SK-N-SH (cell line): ENCODE measurements around the gene ARHGAP6. TPM values are rescaled to one million over a fixed set of nuclear protein-coding genes. Genes with fewer than 3 reads are reported as not detected.

Experiments used
- CTCF ChIA-PET: fragments of 300-600, 350-600 bp; formaldehyde crosslinking; extraction: SDS; loops from one replicate; lab custom pipeline; 2021; lab: Yijun Ruan, JAX
- POLR2A ChIA-PET: fragments of 350-600 bp; sonication (Branson Sonifier 250); formaldehyde crosslinking; extraction: SDS; loops from one replicate; lab custom pipeline; 2020; ENCODE audit warnings: antibody characterized with exemption, inconsistent platforms; lab: Yijun Ruan, JAX
- DNase-seq: peaks from one replicate; pipeline ENCODE4 v3.0.0; 2012
- H2AFZ ChIP-seq: fragments of 200-600 bp; sonication (generic); 2 replicates; pipeline ENCODE4 v1.8.1; 2016; ENCODE audit warnings: antibody characterized with exemption, mild to moderate bottlenecking, low read depth
- H3F3A ChIP-seq: fragments of 200-600 bp; sonication (generic); replicated peaks from 2 replicates; pipeline ENCODE3; 2016; ENCODE audit warnings: antibody characterized with exemption, mild to moderate bottlenecking; ENCODE audit not compliant: insufficient read depth
- H3K27ac ChIP-seq, 2 experiments: fragments of 200-500 bp in 1 of 2; fragments of 200-600 bp in 1 of 2; sonication (Bioruptor generic) in 1 of 2; sonication (generic), shearing (Covaris generic) in 1 of 2; 2 replicates each; pipeline versions ENCODE4 v1.5.1 to v1.6.1; 2014 to 2016; ENCODE audit warnings: low read depth in 2 of 2, inconsistent platforms in 1 of 2, low read length in 1 of 2, mild to moderate bottlenecking in 1 of 2, mixed read lengths in 1 of 2
- H3K27me3 ChIP-seq: fragments of 200-600 bp; sonication (generic), shearing (Covaris generic); 2 replicates; pipeline ENCODE4 v1.6.1; 2016; ENCODE audit warnings: mixed run types; ENCODE audit not compliant: insufficient read depth
- H3K36me3 ChIP-seq, 2 experiments: fragments of 200-500 bp in 1 of 2; fragments of 200-600 bp in 1 of 2; sonication (Bioruptor generic) in 1 of 2; sonication (generic) in 1 of 2; replicated peaks in 1 of 2; 2 replicates each; pipeline versions ENCODE3 to v1.5.1; 2014 to 2016; ENCODE audit warnings: low read length in 1 of 2, mild to moderate bottlenecking in 1 of 2; ENCODE audit not compliant: insufficient read depth in 2 of 2, control insufficient read depth in 1 of 2
- H3K4me1 ChIP-seq, 2 experiments: fragments of 200-500 bp in 1 of 2; fragments of 200-600 bp in 1 of 2; sonication (Bioruptor generic) in 1 of 2; sonication (generic), shearing (Covaris generic) in 1 of 2; 2 replicates each; pipeline versions ENCODE4 v1.5.1 to v1.6.1; 2014 to 2016; ENCODE audit warnings: low read depth in 1 of 2, low read length in 1 of 2, mixed run types in 1 of 2; ENCODE audit not compliant: insufficient read depth in 2 of 2, control insufficient read depth in 1 of 2
- H3K4me2 ChIP-seq: fragments of 200-600 bp; sonication (generic), shearing (Covaris generic); 2 replicates; pipeline ENCODE4 v1.6.1; 2017; ENCODE audit warnings: mixed run types
- H3K4me3 ChIP-seq, 2 experiments: fragments of 200-500 bp in 1 of 2; fragments of 200-600 bp in 1 of 2; sonication (Bioruptor generic) in 1 of 2; sonication (generic), shearing (Covaris generic) in 1 of 2; 2 replicates each; pipeline versions ENCODE4 v1.5.1 to v1.8.1; 2014 to 2016; ENCODE audit warnings: low read depth in 2 of 2, inconsistent platforms in 1 of 2, low read length in 1 of 2, mild to moderate bottlenecking in 1 of 2, mixed read lengths in 1 of 2, moderate library complexity in 1 of 2
- H3K79me2 ChIP-seq: fragments of 200-600 bp; sonication (generic); 2 replicates; pipeline ENCODE4 v1.8.1; 2017; ENCODE audit warnings: mild to moderate bottlenecking; ENCODE audit not compliant: insufficient read depth
- H3K9ac ChIP-seq: fragments of 200-600 bp; sonication (generic); 2 replicates; pipeline ENCODE4 v1.6.1; 2017; ENCODE audit warnings: mixed run types
- H3K9me2 ChIP-seq: fragments of 200-600 bp; sonication (generic); 2 replicates; pipeline ENCODE4 v1.6.1; 2017; ENCODE audit warnings: mixed run types
- H3K9me3 ChIP-seq: fragments of 200-600 bp; sonication (generic); 2 replicates; pipeline ENCODE4 v1.6.1; 2017; ENCODE audit warnings: mixed run types, mild to moderate bottlenecking, moderate library complexity
- H4K20me1 ChIP-seq: fragments of 200-600 bp; sonication (generic); 2 replicates; pipeline ENCODE4 v1.6.1; 2017; ENCODE audit warnings: mild to moderate bottlenecking, mixed run types; ENCODE audit not compliant: insufficient read depth
- CHD2 ChIP-seq: fragments of 150-350 bp; IDR thresholded peaks from 2 replicates; pipeline ENCODE4 v1.6.1; 2018; ENCODE audit warnings: low read length; ENCODE audit not compliant: partially characterized antibody
- ELF1 ChIP-seq: IDR thresholded peaks from 2 replicates; pipeline ENCODE4 v1.4.0; 2012
- EP300 ChIP-seq, 2 experiments: IDR thresholded peaks; 2 replicates each; pipeline versions ENCODE4 v1.4.0 to v1.6.1; 2012; ENCODE audit warnings: borderline replicate concordance in 1 of 2, low read depth in 1 of 2, low read length in 1 of 2
- EZH2phosphoT487 ChIP-seq: fragments of 200-600 bp; sonication (generic); IDR thresholded peaks from 2 replicates; pipeline ENCODE4 v1.6.1; 2017; ENCODE audit warnings: low read depth, mixed run types, mild to moderate bottlenecking, antibody characterized with exemption, moderate library complexity, borderline replicate concordance
- FOSL2 ChIP-seq: IDR thresholded peaks from 2 replicates; pipeline ENCODE4 v1.4.0; 2012; ENCODE audit warnings: low read depth, mild to moderate bottlenecking, moderate library complexity, borderline replicate concordance
- FOXJ3 ChIP-seq: sonication (generic); formaldehyde crosslinking; IDR thresholded peaks from 2 replicates; pipeline ENCODE4 v1.5.1; 2020; ENCODE audit warnings: mild to moderate bottlenecking, missing genetic modification reagents
- GABPA ChIP-seq: IDR thresholded peaks from 2 replicates; pipeline ENCODE4 v1.4.0; 2012; ENCODE audit warnings: low read depth, mild to moderate bottlenecking
- GATA2 ChIP-seq: sonication (generic); formaldehyde crosslinking; IDR thresholded peaks from 2 replicates; pipeline ENCODE4 v1.5.0; 2020; ENCODE audit warnings: mild to moderate bottlenecking, missing genetic modification reagents
- IRF3 ChIP-seq: fragments of 150-350 bp; IDR thresholded peaks from 2 replicates; pipeline ENCODE4 v1.6.1; 2016; ENCODE audit warnings: mild to moderate bottlenecking, low read depth, low read length
- JUND ChIP-seq: IDR thresholded peaks from 2 replicates; pipeline ENCODE4 v1.4.0; 2012
- MAX ChIP-seq: IDR thresholded peaks from 2 replicates; pipeline ENCODE4 v1.4.0; 2012; ENCODE audit warnings: low read depth
- MEF2A ChIP-seq: IDR thresholded peaks from 2 replicates; pipeline ENCODE4 v1.4.0; 2012; ENCODE audit warnings: low read depth, borderline replicate concordance
- MXI1 ChIP-seq: IDR thresholded peaks from 2 replicates; pipeline ENCODE4 v1.6.1; 2012; ENCODE audit warnings: mild to moderate bottlenecking, low read depth, low read length, improper control_type of control experiment
- NFIC ChIP-seq: IDR thresholded peaks from 2 replicates; pipeline ENCODE4 v1.4.0; 2012; ENCODE audit warnings: borderline replicate concordance
- NRF1 ChIP-seq: IDR thresholded peaks from 2 replicates; pipeline ENCODE4 v1.6.1; 2012; ENCODE audit warnings: low read depth, mild to moderate bottlenecking, low read length
- PBX3 ChIP-seq: IDR thresholded peaks from 2 replicates; pipeline ENCODE4; 2012
- RCOR1 ChIP-seq: fragments of 150-350 bp; IDR thresholded peaks from 2 replicates; pipeline ENCODE4 v1.6.1; 2017; ENCODE audit warnings: antibody characterized with exemption, low read length
- RXRA ChIP-seq: IDR thresholded peaks from 2 replicates; pipeline ENCODE4 v1.4.0; 2012; ENCODE audit warnings: low read depth, mild to moderate bottlenecking, borderline replicate concordance
- SIN3A ChIP-seq: IDR thresholded peaks from 2 replicates; pipeline ENCODE4 v1.6.1; 2012; ENCODE audit warnings: low read depth, mild to moderate bottlenecking, low read length, moderate library complexity, borderline replicate concordance
- SMC3 ChIP-seq: IDR thresholded peaks from 2 replicates; pipeline ENCODE4 v1.6.1; 2012; ENCODE audit warnings: low read depth, low read length, improper control_type of control experiment
- TAF1 ChIP-seq: IDR thresholded peaks from 2 replicates; pipeline ENCODE4 v1.6.1; 2012; ENCODE audit warnings: low read depth, mild to moderate bottlenecking, low read length, moderate library complexity, borderline replicate concordance
- USF2 ChIP-seq: fragments of 150-350 bp; IDR thresholded peaks from 2 replicates; pipeline ENCODE4 v1.6.1; 2017; ENCODE audit warnings: antibody characterized with exemption, low read length, low read depth, borderline replicate concordance
- YY1 ChIP-seq: IDR thresholded peaks from 2 replicates; pipeline ENCODE4 v1.4.0; 2012; ENCODE audit warnings: low read depth, mild to moderate bottlenecking
- WGBS: methylation state at CpG from one replicate; pipeline ENCODE4 v1.1.6; 2017; ENCODE audit warnings: low lambda C conversion rate; 5-methylcytosine and 5-hydroxymethylcytosine counted together
- polyA plus RNA-seq, 3 experiments: library from polyadenylated mRNA; depleted of rRNA; stranded (reverse); fragments of >200 nt; gene quantifications; 2 replicates each; pipeline ENCODE4 v1.2.3, GENCODE V29; 2012

Gene ARHGAP6
- polyA plus RNA-seq, 1 of the 3 experiments (the other 2 are of a cell fraction): 0.16 TPM

GRCh38 chrX:11352296-11352741 lies 313.4 kb downstream of the ARHGAP6 start:
- no peaks in the 10 kb centered on the region for H3F3A ChIP-seq
- DNase-seq: no peak
- no peak overlapping the region for H3K27ac ChIP-seq
- no peak overlapping the region for H3K9ac ChIP-seq
- WGBS: 38% methylated on average over 1 of the region's 1 CpG
- H3K79me2 ChIP-seq: no peaks in the 10 kb centered on the region
- H3K27me3 ChIP-seq: no peaks in the 10 kb centered on the region
- ChIA-PET POLR2A (no interaction called here), CTCF (no interaction called here)
- no peak overlapping the region for H3K4me2 ChIP-seq
- H4K20me1 ChIP-seq: no peaks in the 10 kb centered on the region
- H3K9me2 ChIP-seq: no peaks in the 10 kb centered on the region
- no peaks in the 10 kb centered on the region for H3K4me1 ChIP-seq
- no peak overlapping the region for H3K4me3 ChIP-seq
- H3K9me3 ChIP-seq: no peaks in the 10 kb centered on the region
- H3K36me3 ChIP-seq: no peaks in the 10 kb centered on the region
- TF ChIP-seq SIN3A (no peak), MAX (no peak), YY1 (no peak), FOSL2 (no peak), GATA2 (CRISPR knock-in tag) (no peak), EP300 (IDR thresholded peaks at IDR 0.05; ENCODE audit: borderline replicate concordance in 1 of 2, low read depth in 1 of 2, low read length in 1 of 2) (no peak), JUND (no peak), PBX3 (no peak), MEF2A (no peak), EZH2phosphoT487 (no peak)
- H2AFZ ChIP-seq: no peak overlapping the region

GRCh38 chrX:11351375-11352295 lies 314.1 kb downstream of the ARHGAP6 start:
- Histone ChIP-seq H2AFZ (no peak overlapping the region), H3K79me2 (no peaks in the 10 kb centered on the region), H3K4me2 (no peak overlapping the region), H3K9me3 (no peaks in the 10 kb centered on the region), H3K27ac (no peak overlapping the region), H3F3A (no peaks in the 10 kb centered on the region), H3K36me3 (no peaks in the 10 kb centered on the region), H3K4me1 (no peaks in the 10 kb centered on the region), H3K4me3 (no peak overlapping the region), H4K20me1 (no peaks in the 10 kb centered on the region), H3K9me2 (no peaks in the 10 kb centered on the region), H3K9ac (no peak overlapping the region), H3K27me3 (no peaks in the 10 kb centered on the region)
- ChIA-PET POLR2A (no interaction called here), CTCF (no interaction called here)
- DNase-seq: no peak
- TF ChIP-seq NFIC (no peak), USF2 (no peak), CHD2 (no peak), IRF3 (no peak), MAX (no peak), RXRA (no peak), ELF1 (no peak), EZH2phosphoT487 (no peak), PBX3 (no peak), FOSL2 (no peak), TAF1 (no peak), SMC3 (no peak), RCOR1 (no peak), NRF1 (no peak), MXI1 (no peak), FOXJ3 (CRISPR knock-in tag) (no peak), GABPA (no peak), YY1 (no peak)
- 42% methylated on average over 10 of the region's 11 CpGs for WGBS
